MM.1S (cell line): Measurements from ENCODE around the gene CCSER1.

ENCODE experiments used
- EZH2 ChIP-seq: fragments of 300-600 bp; sonication (generic); optimal IDR thresholded peaks from 2 replicates; pipeline ENCODE3; 2017; ENCODE audit warnings: low read depth, mild to moderate bottlenecking, antibody characterized with exemption, low read length, mixed read lengths
- TF ChIP-seq, protein P1 (sequence below): fragments of 300-600 bp; sonication (generic); IDR thresholded peaks from 2 replicates; pipeline ENCODE4 v1.5.1; 2016; ENCODE audit warnings: antibody characterized with exemption, low read length, mixed read lengths

DNA sequence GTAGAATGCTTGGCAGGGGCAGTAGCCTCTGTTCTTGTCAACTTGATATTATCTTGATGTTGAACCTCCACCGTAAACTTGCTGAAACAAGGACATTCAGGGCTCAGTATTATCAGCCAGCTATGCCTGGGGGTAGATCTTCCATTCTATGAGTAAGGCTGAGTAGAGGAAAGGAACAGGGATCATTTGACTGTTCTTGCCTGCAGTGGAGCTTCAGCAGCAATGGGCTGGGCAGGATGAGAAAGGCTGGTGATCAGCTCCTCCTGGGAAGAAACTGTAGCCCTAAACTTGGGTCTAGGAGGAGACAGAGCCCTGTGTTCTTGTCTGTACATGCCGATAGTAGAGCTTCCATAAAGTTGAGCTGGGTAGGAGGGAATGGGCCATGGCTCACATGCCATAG is 127.2 kb downstream of the CCSER1 start:
- TF ChIP-seq, protein P1, sequence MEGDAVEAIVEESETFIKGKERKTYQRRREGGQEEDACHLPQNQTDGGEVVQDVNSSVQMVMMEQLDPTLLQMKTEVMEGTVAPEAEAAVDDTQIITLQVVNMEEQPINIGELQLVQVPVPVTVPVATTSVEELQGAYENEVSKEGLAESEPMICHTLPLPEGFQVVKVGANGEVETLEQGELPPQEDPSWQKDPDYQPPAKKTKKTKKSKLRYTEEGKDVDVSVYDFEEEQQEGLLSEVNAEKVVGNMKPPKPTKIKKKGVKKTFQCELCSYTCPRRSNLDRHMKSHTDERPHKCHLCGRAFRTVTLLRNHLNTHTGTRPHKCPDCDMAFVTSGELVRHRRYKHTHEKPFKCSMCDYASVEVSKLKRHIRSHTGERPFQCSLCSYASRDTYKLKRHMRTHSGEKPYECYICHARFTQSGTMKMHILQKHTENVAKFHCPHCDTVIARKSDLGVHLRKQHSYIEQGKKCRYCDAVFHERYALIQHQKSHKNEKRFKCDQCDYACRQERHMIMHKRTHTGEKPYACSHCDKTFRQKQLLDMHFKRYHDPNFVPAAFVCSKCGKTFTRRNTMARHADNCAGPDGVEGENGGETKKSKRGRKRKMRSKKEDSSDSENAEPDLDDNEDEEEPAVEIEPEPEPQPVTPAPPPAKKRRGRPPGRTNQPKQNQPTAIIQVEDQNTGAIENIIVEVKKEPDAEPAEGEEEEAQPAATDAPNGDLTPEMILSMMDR, result no peak
- TF ChIP-seq EZH2, result no peak
